Lower leg skin (tissue), 4 donors: Measurements from ENCODE around the gene ADGRV1. TPM values are rescaled to one million over a fixed set of nuclear protein-coding genes. Genes with fewer than 3 reads are reported as not detected.

Experiments
- DNase-seq, 2 donors: peaks; one replicate each; pipeline ENCODE4 v3.0.0-alpha.2; 2019; ENCODE audit warnings: low spot score in 2 of 2
- H3K4me3 ChIP-seq: fragments of 200-600 bp; sonication (generic); 2 replicates; pipeline ENCODE4 v1.5.1; 2017; ENCODE audit warnings: mild to moderate bottlenecking, low read depth; ENCODE audit not compliant: poor library complexity, severe bottlenecking
- POLR2A ChIP-seq, 2 donors: fragments of 450-650 bp; IDR thresholded peaks; one replicate each; pipeline ENCODE4 v1.6.1; 2016 to 2017; ENCODE audit warnings: antibody characterized with exemption in 2 of 2, mild to moderate bottlenecking in 1 of 2, moderate library complexity in 1 of 2
- WGBS, 2 donors: methylation state at CpG; one replicate each; pipeline ENCODE4 v1.1.5; 2018; 5-methylcytosine and 5-hydroxymethylcytosine counted together
- intact Hi-C: fragments of 100-400 bp; cut with DNase I; formaldehyde crosslinking; loops from one replicate; pipeline ENCODE4 v1.15.0; 2023; ENCODE audit warnings: low total_unique reads
- total RNA-seq, 4 donors: library from RNA; depleted of rRNA; stranded (reverse); fragments of >200 nt; gene quantifications; one replicate each; pipeline ENCODE4 v1.1.0, GENCODE V29; 2016
- TF ChIP-seq, protein P1 (sequence below), 3 donors: fragments of 450-650 bp; IDR thresholded peaks; one replicate each; pipeline ENCODE4 v1.5.1; 2016; ENCODE audit warnings: antibody characterized with exemption in 3 of 3, mild to moderate bottlenecking in 3 of 3, moderate library complexity in 2 of 3

ADGRV1 gene
- total RNA-seq, 4 donors from 2014 or later = 1.2 to 4.0 (median 2.7) TPM

DNA sequence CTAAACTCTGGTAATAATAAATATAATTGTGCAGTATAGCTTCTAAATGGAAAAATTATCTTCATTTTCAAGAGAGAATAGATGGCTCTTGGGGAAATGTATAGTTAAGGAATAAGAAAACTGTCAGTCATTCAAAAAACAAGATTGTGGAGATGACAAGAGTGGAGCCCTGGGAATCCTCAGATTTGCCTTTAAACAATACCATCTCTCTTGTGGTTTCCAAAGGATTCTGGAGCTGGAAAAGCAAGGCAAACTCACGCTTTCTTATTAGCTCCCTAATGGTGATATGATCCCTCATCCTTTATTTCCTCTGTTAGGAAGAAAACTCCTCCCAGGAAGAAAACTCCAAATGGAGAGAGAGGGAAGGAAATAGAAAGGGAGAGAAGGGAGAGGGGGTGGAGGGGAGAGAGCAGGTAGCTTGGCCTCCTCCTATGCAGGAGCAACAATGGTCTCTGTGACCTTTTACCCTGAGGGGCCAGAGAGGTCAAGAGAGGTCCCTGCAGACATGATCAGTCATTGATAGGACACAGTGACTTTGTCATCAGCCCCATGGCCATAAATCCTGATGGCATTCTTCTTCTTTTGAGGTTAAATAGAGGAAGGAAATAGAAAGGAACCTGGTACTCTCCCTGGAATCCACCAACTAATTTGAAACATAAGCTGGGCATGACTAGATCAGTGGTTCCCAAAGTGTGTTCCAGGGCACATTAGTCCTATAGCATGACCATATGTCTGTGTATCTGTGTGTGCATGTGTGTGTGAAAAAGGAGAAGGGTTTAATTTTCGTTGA, 512.4 kb downstream of the ADGRV1 start:
- WGBS, 2 donors = 88 to 93% methylated on average over 2 of the region's 2 CpGs
- H3K4me3 ChIP-seq = no peak overlapping the region
- intact Hi-C loops = no loop called here
- no peak for DNase-seq
- TF ChIP-seq, protein P1, sequence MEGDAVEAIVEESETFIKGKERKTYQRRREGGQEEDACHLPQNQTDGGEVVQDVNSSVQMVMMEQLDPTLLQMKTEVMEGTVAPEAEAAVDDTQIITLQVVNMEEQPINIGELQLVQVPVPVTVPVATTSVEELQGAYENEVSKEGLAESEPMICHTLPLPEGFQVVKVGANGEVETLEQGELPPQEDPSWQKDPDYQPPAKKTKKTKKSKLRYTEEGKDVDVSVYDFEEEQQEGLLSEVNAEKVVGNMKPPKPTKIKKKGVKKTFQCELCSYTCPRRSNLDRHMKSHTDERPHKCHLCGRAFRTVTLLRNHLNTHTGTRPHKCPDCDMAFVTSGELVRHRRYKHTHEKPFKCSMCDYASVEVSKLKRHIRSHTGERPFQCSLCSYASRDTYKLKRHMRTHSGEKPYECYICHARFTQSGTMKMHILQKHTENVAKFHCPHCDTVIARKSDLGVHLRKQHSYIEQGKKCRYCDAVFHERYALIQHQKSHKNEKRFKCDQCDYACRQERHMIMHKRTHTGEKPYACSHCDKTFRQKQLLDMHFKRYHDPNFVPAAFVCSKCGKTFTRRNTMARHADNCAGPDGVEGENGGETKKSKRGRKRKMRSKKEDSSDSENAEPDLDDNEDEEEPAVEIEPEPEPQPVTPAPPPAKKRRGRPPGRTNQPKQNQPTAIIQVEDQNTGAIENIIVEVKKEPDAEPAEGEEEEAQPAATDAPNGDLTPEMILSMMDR (IDR thresholded peaks at IDR 0.05) = no peak
- no peak for TF ChIP-seq POLR2A (IDR thresholded peaks at IDR 0.05)

DNA sequence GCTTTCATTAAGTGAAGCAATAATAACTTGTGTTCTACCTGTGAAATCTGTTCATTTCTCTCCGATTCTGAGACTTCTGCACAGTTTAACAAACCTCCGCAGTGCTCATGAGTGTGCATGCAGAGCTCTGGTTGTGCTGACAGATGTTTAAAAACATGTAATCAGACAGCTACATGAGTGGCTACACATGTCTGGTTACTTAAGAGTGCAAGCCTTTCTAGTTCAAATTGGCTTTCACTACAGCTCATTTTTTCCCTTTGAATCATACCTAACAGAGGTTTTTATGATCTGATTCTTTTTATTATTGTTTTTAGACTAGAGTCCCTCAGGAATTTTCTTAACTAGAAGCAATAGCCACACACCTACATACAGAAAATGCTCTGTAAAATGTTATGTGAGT, 514.3 kb downstream of the ADGRV1 start:
- intact Hi-C loops = no loop called here
- H3K4me3 ChIP-seq = no peak overlapping the region
- no peak for DNase-seq
- no peak for TF ChIP-seq POLR2A (IDR thresholded peaks at IDR 0.05)
- TF ChIP-seq, protein P1 (IDR thresholded peaks at IDR 0.05) = no peak
- WGBS, 2 donors = 55 to 56% methylated on average over 2 of the region's 2 CpGs

DNA sequence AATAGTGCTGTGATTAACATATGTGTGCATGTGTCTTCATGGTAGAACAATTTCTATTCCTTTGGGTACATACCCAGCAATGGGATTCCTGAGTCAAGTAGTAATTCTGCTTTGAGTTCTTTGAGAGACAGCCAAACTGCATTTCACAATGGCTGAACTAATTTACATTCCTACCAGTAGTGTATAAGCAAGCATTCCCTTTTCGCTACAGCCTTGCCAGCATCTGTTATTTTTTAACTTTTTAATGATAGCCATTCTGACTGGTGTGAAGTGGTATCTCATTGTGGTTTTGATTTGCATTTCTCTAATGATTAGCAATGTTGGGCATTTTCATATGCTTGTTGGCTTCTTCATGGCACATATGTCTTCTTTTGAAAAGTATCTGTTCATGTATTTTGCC, 516.0 kb downstream of the ADGRV1 start:
- intact Hi-C loops = no loop called here

DNA sequence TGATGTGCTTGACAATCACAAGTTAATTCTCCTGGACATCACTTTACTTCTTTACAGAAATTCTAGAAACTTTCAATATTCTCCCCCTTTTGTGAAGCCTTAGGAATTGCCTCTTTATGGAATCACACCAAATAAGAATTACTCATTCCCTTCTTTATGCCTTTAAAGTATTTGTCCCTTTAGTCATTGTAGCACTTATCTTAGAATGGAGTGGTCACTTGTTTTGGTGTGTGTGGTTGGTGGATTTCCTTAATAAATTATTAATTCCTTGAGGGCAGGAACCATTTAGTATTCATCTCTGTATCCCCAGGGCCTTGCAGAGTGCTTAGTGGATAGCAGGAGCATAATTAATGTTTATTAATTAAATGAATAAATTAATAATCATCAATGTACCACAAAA, 517.5 kb downstream of the ADGRV1 start:
- DNase-seq = no peak
- TF ChIP-seq POLR2A (IDR thresholded peaks at IDR 0.05) = no peak
- TF ChIP-seq, protein P1 (IDR thresholded peaks at IDR 0.05) = no peak
- no peak overlapping the region for H3K4me3 ChIP-seq
- intact Hi-C loops = no loop called here

More for the DNA sequence above, 516.0 kb downstream of the ADGRV1 start:
- no peak overlapping the region for H3K4me3 ChIP-seq
- TF ChIP-seq, protein P1 (IDR thresholded peaks at IDR 0.05) = no peak
- no peak for TF ChIP-seq POLR2A (IDR thresholded peaks at IDR 0.05)
- no peak for DNase-seq
- 42 to 73% methylated on average over 1 of the region's 1 CpG for whole genome bisulfite sequencing, 2 donors

DNA sequence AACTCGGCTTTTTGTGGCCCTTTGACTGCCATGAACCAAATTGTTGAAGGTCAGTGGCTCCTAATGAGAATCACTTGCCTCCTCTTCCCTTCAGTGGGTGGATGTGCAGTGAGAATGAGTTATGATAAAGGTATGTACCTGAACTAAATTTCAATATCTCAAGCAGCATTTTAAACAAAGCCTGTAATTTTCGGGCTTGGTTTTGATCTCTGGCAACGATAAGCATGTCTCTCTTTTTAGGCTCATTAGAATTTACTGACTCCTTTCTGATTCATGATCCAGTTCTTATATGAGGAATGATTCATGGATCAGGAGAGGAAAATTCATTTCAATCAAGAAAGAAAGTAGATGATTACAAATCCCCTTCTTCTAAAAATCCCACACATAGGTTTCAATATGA, 519.0 kb downstream of the ADGRV1 start:
- intact Hi-C loops = no loop called here
- no peak for DNase-seq
- no peak overlapping the region for H3K4me3 ChIP-seq
- no peak for TF ChIP-seq POLR2A (IDR thresholded peaks at IDR 0.05)
- TF ChIP-seq, protein P1 (IDR thresholded peaks at IDR 0.05) = no peak
- 70 to 71% methylated on average over 3 of the region's 3 CpGs for WGBS, 2 donors

DNA sequence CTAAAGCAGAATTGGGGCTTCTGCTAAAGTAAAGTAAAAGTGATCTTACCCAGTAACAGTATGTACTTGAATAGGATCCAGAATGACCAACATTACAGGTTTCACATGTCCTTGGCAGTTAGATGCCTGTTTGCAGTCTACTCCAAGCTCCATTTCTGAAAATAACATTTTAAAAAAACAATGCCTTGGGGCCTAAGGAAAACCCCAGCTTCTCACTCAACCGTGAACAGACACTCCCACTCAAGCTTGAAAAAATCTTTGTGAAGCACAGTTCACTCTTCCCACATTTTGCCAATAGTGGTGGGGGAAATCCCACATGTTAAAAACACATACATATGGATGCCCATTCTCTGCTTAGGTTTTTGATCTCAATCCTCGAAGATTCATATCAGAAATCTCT, 520.4 kb downstream of the ADGRV1 start:
- TF ChIP-seq, protein P1 (IDR thresholded peaks at IDR 0.05) = no peak
- no peak for TF ChIP-seq POLR2A (IDR thresholded peaks at IDR 0.05)
- no peak overlapping the region for H3K4me3 ChIP-seq
- WGBS, 2 donors = 12 to 20% methylated on average over 2 of the region's 2 CpGs
- intact Hi-C loops = no loop called here
- peak in 1 of 2 donors; percentile 33 for DNase-seq
